ENCODE measurements around the gene INO80B.

Gene INO80B

DNA sequence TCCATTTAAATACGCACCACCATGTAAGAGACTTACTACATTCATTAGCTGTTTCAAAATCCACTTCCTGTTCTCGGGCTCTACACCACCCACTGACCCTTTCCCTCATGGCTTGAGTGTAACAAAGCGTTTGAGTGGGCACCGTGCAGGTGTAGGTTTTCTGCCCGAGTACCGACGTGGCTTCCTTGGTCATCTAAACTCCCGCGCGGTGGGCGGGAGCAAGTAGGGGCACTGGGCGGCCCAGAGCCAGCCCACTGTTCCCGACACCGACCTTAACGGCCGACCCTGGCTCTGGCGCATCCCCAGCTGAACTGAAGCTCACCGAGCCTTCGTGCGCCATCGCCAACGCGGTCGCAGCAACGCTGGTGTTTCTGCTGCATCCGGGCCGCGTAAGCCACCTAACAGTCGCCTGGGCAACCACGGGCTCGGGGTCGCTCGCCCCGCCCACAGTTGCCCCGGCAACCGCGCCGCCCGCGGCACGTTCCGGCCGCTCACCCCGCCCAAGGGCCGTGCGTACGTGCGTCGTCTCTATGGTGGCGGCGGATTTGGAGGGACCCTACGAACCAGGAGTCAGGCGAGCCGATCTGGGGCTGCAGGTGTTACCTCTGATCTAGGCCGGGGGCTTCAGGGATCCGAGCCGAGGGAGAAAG lies 33.5 kb upstream of the INO80B start, which contains the start of the genes C2orf81 and WDR54:
C2orf81 (minus strand) TSS at position 399 of the 650 bp plus-strand sequence; CDS start at position 340, 59 bp downstream.
WDR54 (plus strand) TSS at position 510 of the 650 bp plus-strand sequence. CDS start 424 bp downstream, outside the sequence.
- Histone ChIP-seq H3K9me3 (ENCODE audit: insufficient read depth, low read length) (no peaks in the 10 kb centered on the region), H3K9ac (ENCODE audit: insufficient read length, low read depth) (peak within 1 kb of the TSS; percentile 90), H3K4me3 (ENCODE audit: insufficient read length, low read depth) (peak within 1 kb of the TSS; percentile 80), H3K36me3 (ENCODE audit: insufficient read depth, insufficient read length, low read length) (peaks cover 19% of the 10 kb centered on the region), H3K4me1 (ENCODE audit: insufficient read depth, insufficient read length) (peaks cover 4% of the 10 kb centered on the region), H3K27me3 (ENCODE audit: insufficient read depth, insufficient read length) (peaks cover 19% of the 10 kb centered on the region)
- DNase-seq (ENCODE audit: low read depth, low spot score), result peak; percentile 89
- TF ChIP-seq SUZ12 (IDR thresholded peaks at IDR 0.05; ENCODE audit: extremely low read depth, insufficient read depth, insufficient read length) (no peak), YY1 (IDR thresholded peaks at IDR 0.05; ENCODE audit: insufficient read depth, insufficient read length) (no peak), ZNF274 (IDR thresholded peaks at IDR 0.05; ENCODE audit: low read depth, low read length) (no peak)

DNA sequence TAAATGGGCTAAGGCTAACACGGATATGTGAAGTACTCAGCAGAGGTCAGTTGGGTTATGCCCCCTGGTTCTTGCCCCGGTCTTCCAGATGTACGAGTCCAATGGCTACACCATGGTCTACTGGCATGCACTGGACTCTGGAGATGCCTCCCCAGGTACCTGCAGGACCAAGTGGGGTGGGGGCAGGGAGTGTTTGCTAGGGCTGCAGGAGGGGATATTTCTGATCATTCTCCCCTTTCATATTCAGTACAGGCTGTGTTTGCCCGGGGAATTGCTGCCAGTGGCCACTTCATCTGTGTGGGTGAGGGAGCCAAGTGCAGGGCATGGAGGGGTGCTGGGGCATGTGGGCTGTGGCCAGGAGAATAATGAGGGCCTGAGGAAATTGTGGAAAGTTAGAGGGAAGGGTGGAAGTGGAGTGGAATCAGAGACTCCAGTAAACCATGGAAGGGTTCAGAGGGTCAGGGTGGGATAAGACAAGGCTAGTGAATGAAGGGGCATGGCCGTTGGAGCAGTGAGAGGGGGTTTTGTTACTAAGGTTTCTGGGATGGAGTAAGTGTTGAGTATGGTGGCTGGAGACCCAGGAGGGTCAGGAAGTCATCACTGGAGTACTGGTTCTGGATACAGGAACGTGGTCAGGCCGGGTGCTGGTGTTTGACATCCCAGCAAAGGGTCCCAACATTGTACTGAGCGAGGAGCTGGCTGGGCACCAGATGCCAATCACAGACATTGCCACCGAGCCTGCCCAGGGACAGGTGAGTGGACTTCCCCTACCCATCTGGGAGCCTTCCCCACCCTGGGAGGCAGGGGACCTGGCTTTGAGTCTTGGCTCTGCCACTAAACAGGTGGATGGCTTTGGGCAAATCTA lies 31.4 kb upstream of the INO80B start:
- Histone ChIP-seq H3K36me3 (ENCODE audit: insufficient read depth, insufficient read length, low read length) (peaks cover 39% of the 10 kb centered on the region), H3K4me1 (ENCODE audit: insufficient read depth, insufficient read length) (peaks cover 2% of the 10 kb centered on the region), H3K9me3 (ENCODE audit: insufficient read depth, low read length) (no peaks in the 10 kb centered on the region), H3K27me3 (ENCODE audit: insufficient read depth, insufficient read length) (peaks cover 19% of the 10 kb centered on the region), H3K4me3 (ENCODE audit: insufficient read length, low read depth) (no peak overlapping the region), H3K9ac (ENCODE audit: insufficient read length, low read depth) (no peak overlapping the region)
- no peak for DNase-seq (ENCODE audit: low read depth, low spot score)
- TF ChIP-seq ZNF274 (IDR thresholded peaks at IDR 0.05; ENCODE audit: low read depth, low read length) (no peak), SUZ12 (IDR thresholded peaks at IDR 0.05; ENCODE audit: extremely low read depth, insufficient read depth, insufficient read length) (no peak), YY1 (IDR thresholded peaks at IDR 0.05; ENCODE audit: insufficient read depth, insufficient read length) (no peak)

DNA sequence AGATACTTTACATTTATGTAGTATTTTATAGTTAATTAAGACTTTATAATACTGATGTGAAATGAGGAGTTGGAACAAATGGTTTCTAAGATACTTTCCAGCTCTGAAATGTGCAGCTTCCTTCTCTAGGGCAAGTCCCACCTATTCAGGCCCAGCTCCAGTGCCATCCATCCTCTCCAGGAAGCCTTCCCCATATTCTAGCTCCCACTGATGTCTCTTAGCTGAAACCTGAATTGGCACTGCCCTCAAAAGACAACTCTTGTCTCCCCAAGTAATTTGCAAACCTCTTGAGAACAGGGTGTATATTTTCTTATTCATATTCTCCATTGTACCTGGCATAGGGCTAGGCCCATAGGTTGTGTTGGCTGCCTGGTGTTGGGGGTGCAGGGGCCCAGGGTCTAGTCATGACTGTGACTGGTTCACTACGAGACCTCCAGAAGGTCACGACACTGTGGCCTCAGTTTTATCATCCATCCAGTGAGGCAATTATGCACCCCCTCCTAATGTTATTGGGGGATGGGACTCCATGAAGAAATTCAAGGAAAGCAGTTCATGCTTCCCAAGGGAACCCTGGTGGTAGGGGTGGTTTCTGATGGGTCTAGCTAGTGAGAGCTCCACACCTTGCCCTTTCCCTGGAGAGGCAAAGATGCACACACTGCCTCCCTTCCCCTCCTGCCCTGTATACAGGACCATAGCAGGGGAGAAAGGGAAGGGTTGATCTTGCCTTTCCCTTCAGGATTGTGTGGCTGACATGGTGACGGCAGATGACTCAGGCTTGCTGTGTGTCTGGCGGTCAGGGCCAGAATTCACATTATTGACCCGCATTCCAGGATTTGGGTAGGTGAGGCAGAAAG lies 30.5 kb upstream of the INO80B start:
- no peak for TF ChIP-seq YY1 (IDR thresholded peaks at IDR 0.05; ENCODE audit: insufficient read depth, insufficient read length)
- no peak for TF ChIP-seq SUZ12 (IDR thresholded peaks at IDR 0.05; ENCODE audit: extremely low read depth, insufficient read depth, insufficient read length)
- TF ChIP-seq ZNF274 (IDR thresholded peaks at IDR 0.05; ENCODE audit: low read depth, low read length), result no peak
- peaks cover 2% of the 10 kb centered on the region for H3K4me1 ChIP-seq (ENCODE audit: insufficient read depth, insufficient read length)
- H3K4me3 ChIP-seq (ENCODE audit: insufficient read length, low read depth), result no peak overlapping the region
- no peaks in the 10 kb centered on the region for H3K9me3 ChIP-seq (ENCODE audit: insufficient read depth, low read length)
- no peak overlapping the region for H3K9ac ChIP-seq (ENCODE audit: insufficient read length, low read depth)
- no peak for DNase-seq (ENCODE audit: low read depth, low spot score)
- H3K36me3 ChIP-seq (ENCODE audit: insufficient read depth, insufficient read length, low read length), result peaks cover 48% of the 10 kb centered on the region
- peaks cover 17% of the 10 kb centered on the region for H3K27me3 ChIP-seq (ENCODE audit: insufficient read depth, insufficient read length)

DNA sequence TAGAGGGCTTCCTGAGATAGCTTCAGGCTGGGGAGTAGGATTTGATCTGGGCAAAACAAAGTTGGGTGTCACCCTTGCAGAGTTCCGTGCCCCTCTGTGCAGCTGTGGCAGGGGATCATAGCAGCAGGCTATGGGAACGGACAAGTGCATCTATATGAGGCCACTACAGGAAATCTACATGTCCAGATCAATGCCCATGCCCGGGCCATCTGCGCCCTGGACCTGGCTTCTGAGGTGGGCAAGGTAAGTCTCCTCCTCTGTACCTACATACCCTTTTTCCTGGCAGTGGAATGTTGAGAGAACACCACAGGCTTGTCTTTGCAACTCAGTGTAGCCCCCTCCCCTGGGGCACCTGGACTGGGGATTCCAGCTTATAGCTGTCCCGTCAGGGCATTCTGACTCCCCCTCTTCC lies 29.9 kb upstream of the INO80B start:
- H3K27me3 ChIP-seq (ENCODE audit: insufficient read depth, insufficient read length), result peaks cover 14% of the 10 kb centered on the region
- no peak overlapping the region for H3K4me3 ChIP-seq (ENCODE audit: insufficient read length, low read depth)
- no peak for TF ChIP-seq YY1 (IDR thresholded peaks at IDR 0.05; ENCODE audit: insufficient read depth, insufficient read length)
- no peak for TF ChIP-seq SUZ12 (IDR thresholded peaks at IDR 0.05; ENCODE audit: extremely low read depth, insufficient read depth, insufficient read length)
- no peak for TF ChIP-seq ZNF274 (IDR thresholded peaks at IDR 0.05; ENCODE audit: low read depth, low read length)
- DNase-seq (ENCODE audit: low read depth, low spot score), result no peak
- no peak overlapping the region for H3K9ac ChIP-seq (ENCODE audit: insufficient read length, low read depth)
- peaks cover 54% of the 10 kb centered on the region for H3K36me3 ChIP-seq (ENCODE audit: insufficient read depth, insufficient read length, low read length)
- no peaks in the 10 kb centered on the region for H3K9me3 ChIP-seq (ENCODE audit: insufficient read depth, low read length)
- peaks cover 4% of the 10 kb centered on the region for H3K4me1 ChIP-seq (ENCODE audit: insufficient read depth, insufficient read length)

DNA sequence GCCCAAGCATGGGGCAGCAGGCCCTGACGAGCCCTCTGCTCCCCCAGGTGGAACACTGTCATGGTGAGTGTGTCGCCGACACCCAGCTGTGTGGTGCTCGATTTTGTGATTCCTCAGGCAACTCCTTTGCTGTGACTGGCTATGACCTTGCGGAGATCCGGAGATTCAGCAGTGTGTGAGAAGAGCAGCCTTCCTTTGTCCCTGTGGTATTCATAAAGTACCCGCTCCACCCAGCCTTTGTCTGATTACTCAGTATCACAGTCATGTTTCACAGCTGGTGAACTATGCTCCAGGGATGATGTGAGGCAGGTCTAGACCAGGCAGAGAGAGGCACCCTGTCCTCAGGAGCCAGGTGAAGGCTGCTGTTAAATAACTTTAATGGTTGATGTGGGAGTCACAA lies 29.4 kb upstream of the INO80B start:
- no peak overlapping the region for H3K4me3 ChIP-seq (ENCODE audit: insufficient read length, low read depth)
- H3K9me3 ChIP-seq (ENCODE audit: insufficient read depth, low read length), result no peaks in the 10 kb centered on the region
- peaks cover 4% of the 10 kb centered on the region for H3K4me1 ChIP-seq (ENCODE audit: insufficient read depth, insufficient read length)
- H3K36me3 ChIP-seq (ENCODE audit: insufficient read depth, insufficient read length, low read length), result peaks cover 60% of the 10 kb centered on the region
- no peak for DNase-seq (ENCODE audit: low read depth, low spot score)
- H3K9ac ChIP-seq (ENCODE audit: insufficient read length, low read depth), result no peak overlapping the region
- TF ChIP-seq SUZ12 (IDR thresholded peaks at IDR 0.05; ENCODE audit: extremely low read depth, insufficient read depth, insufficient read length) (no peak), ZNF274 (IDR thresholded peaks at IDR 0.05; ENCODE audit: low read depth, low read length) (no peak), YY1 (IDR thresholded peaks at IDR 0.05; ENCODE audit: insufficient read depth, insufficient read length) (no peak)
- H3K27me3 ChIP-seq (ENCODE audit: insufficient read depth, insufficient read length), result peaks cover 9% of the 10 kb centered on the region

DNA sequence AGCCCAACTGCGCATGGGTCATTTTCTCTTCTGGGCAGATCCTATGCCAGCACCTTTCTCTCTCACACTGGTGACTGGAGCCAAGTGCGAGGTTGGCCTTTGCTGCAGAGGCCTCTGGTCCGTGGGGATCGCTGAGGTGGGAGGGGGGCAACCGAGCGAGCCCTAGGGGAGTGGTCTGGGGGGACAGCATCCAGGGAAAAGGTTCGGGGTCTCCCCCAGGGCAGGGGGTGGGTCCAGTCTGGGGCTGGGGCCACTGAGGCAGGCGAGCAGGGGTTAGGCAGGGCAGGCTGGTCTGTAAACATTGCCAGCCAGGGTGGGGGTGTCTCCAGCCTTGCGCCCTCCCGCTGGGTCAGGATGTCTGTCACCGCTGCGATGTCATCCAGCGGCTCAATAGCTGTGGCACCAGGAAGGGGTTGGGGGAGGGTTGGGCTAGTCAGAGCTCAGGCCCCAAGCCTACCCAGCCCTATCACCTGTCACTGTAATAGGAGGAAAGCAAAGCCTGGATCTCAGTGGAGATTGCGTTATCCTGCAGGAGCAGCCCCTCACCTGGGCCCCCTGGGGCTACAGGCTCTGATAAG lies 28.6 kb upstream of the INO80B start:
- Histone ChIP-seq H3K4me1 (ENCODE audit: insufficient read depth, insufficient read length) (peaks cover 4% of the 10 kb centered on the region), H3K27me3 (ENCODE audit: insufficient read depth, insufficient read length) (peaks cover 1% of the 10 kb centered on the region), H3K9me3 (ENCODE audit: insufficient read depth, low read length) (no peaks in the 10 kb centered on the region), H3K4me3 (ENCODE audit: insufficient read length, low read depth) (no peak overlapping the region), H3K36me3 (ENCODE audit: insufficient read depth, insufficient read length, low read length) (peaks cover 66% of the 10 kb centered on the region), H3K9ac (ENCODE audit: insufficient read length, low read depth) (no peak overlapping the region)
- no peak for TF ChIP-seq SUZ12 (IDR thresholded peaks at IDR 0.05; ENCODE audit: extremely low read depth, insufficient read depth, insufficient read length)
- no peak for TF ChIP-seq YY1 (IDR thresholded peaks at IDR 0.05; ENCODE audit: insufficient read depth, insufficient read length)
- TF ChIP-seq ZNF274 (IDR thresholded peaks at IDR 0.05; ENCODE audit: low read depth, low read length), result no peak
- no peak for DNase-seq (ENCODE audit: low read depth, low spot score)

Data from NT2/D1 (cell line).